GM12878 (cell line): ENCODE data around the gene ZNF43. TPM values are rescaled to one million over a fixed set of nuclear protein-coding genes. Genes with fewer than 3 reads are reported as not detected.

Source experiments
- ATAC-seq: fragments of 200-7000 bp; cut with Tn5 transposase; 3 replicates; pipeline ENCODE4 v1.9.1; 2020; ENCODE audit warnings: mild to moderate bottlenecking, moderate library complexity
- BruUV-seq: library from RNA; stranded (reverse); fragments of 400-500 nt; replicated peaks from 2 replicates; lab custom pipeline; 2021; lab: Mats Ljungman, UMichigan
- CTCF ChIA-PET: fragments of 300-600 bp; sonication (Branson Sonifier 250); formaldehyde crosslinking; extraction: SDS; loops from one replicate; lab custom pipeline; 2021; ENCODE audit warnings: inconsistent platforms; lab: Yijun Ruan, JAX
- POLR2A ChIA-PET: fragments of 350-600 bp; formaldehyde crosslinking; extraction: SDS; loops from one replicate; lab custom pipeline; 2021; ENCODE audit warnings: inconsistent platforms; lab: Charles Lee
- RAD21 ChIA-PET: fragments of 300-600 bp; sonication (Branson Sonifier 250); formaldehyde crosslinking; loops from one replicate; lab custom pipeline; 2023; ENCODE audit warnings: antibody characterized with exemption; ENCODE audit not compliant: unreplicated experiment; lab: Charles Lee
- SMC1A ChIA-PET: fragments of 300-600 bp; sonication (Branson Sonifier 250); formaldehyde crosslinking; loops from one replicate; lab custom pipeline; 2023; ENCODE audit not compliant: unreplicated experiment, uncharacterized antibody; lab: Charles Lee
- DNase-seq: peaks from one replicate; pipeline ENCODE4 v3.0.0-alpha.2; 2011; ENCODE audit warnings: low read depth, low spot score
- FAIRE-seq: peaks from 3 replicates; lab custom pipeline; 2011; peaks lifted over from hg19 to GRCh38; lab: Jason Lieb, UNC
- H2AFZ ChIP-seq: 2 replicates; pipeline ENCODE4 v1.6.0; 2011; ENCODE audit warnings: low read depth, low read length, control low read depth; ENCODE audit not compliant: control insufficient read depth
- H3K27ac ChIP-seq: 2 replicates; pipeline ENCODE4 v1.5.1; 2011; ENCODE audit warnings: control low read depth; ENCODE audit not compliant: control insufficient read depth, insufficient read depth
- H3K27me3 ChIP-seq, 2 experiments: replicated peaks in 1 of 2; 2 replicates each; pipeline versions ENCODE4 v1.6.0 to v1.6.1; 2011; ENCODE audit warnings: low read length in 1 of 2; ENCODE audit not compliant: control insufficient read depth in 2 of 2, insufficient read depth in 2 of 2
- H3K36me3 ChIP-seq, 2 experiments: 2 replicates each; pipeline ENCODE4 v1.5.1; 2011; ENCODE audit warnings: low read length in 1 of 2; ENCODE audit not compliant: control insufficient read depth in 2 of 2, insufficient read depth in 2 of 2
- H3K4me1 ChIP-seq: 2 replicates; pipeline ENCODE4 v1.6.1; 2011; ENCODE audit warnings: mild to moderate bottlenecking, low read length, moderate library complexity, mixed read lengths; ENCODE audit not compliant: control insufficient read depth, insufficient read depth
- H3K4me2 ChIP-seq: 2 replicates; pipeline ENCODE4 v1.6.0; 2011; ENCODE audit warnings: control low read depth; ENCODE audit not compliant: control insufficient read depth, insufficient read depth
- H3K4me3 ChIP-seq: fragments of 200-600 bp; sonication (generic); 2 replicates; pipeline ENCODE4 v1.5.1; 2016
- H3K79me2 ChIP-seq: 2 replicates; pipeline ENCODE4 v1.6.0; 2011; ENCODE audit warnings: low read length; ENCODE audit not compliant: control insufficient read depth, insufficient read depth
- H3K9ac ChIP-seq: 2 replicates; pipeline ENCODE4 v1.8.0; 2011; ENCODE audit warnings: low read length, control low read depth, mixed read lengths; ENCODE audit not compliant: control insufficient read depth, insufficient read depth
- H3K9me3 ChIP-seq: replicated peaks from 3 replicates; pipeline ENCODE4 v1.5.1; 2011; ENCODE audit warnings: mild to moderate bottlenecking, low read length; ENCODE audit not compliant: control insufficient read depth, insufficient read depth
- H4K20me1 ChIP-seq: 2 replicates; pipeline ENCODE4 v1.6.0; 2011; ENCODE audit not compliant: control insufficient read depth, insufficient read depth
- ATF7 ChIP-seq: fragments of 450-650 bp; IDR thresholded peaks from 2 replicates; pipeline ENCODE4 v1.6.1; 2016; ENCODE audit warnings: low read depth, mild to moderate bottlenecking
- BMI1 ChIP-seq: fragments of 450-650 bp; IDR thresholded peaks from 2 replicates; pipeline ENCODE4 v1.6.1; 2016; ENCODE audit warnings: mild to moderate bottlenecking, moderate library complexity, borderline replicate concordance
- E2F8 ChIP-seq: fragments of 450-650 bp; IDR thresholded peaks from 2 replicates; pipeline ENCODE4 v1.6.1; 2018; ENCODE audit warnings: mild to moderate bottlenecking, low read depth, moderate library complexity; ENCODE audit not compliant: partially characterized antibody
- HDAC6 ChIP-seq: fragments of 200-600 bp; sonication (generic); IDR thresholded peaks from one replicate; pipeline ENCODE4 v1.8.0; 2017; ENCODE audit warnings: antibody characterized with exemption; ENCODE audit not compliant: unreplicated experiment
- IRF4 ChIP-seq: IDR thresholded peaks from 2 replicates; pipeline ENCODE4 v1.6.1; 2011; ENCODE audit warnings: low read depth, low read length
- LARP7 ChIP-seq: fragments of 450-650 bp; IDR thresholded peaks from 2 replicates; pipeline ENCODE4 v1.6.1; 2017; ENCODE audit warnings: mild to moderate bottlenecking
- POLR2AphosphoS5 ChIP-seq: IDR thresholded peaks from 2 replicates; pipeline ENCODE4 v1.6.1; 2011; ENCODE audit warnings: mild to moderate bottlenecking, low read length, inconsistent platforms
- ZNF217 ChIP-seq: fragments of 450-650 bp; IDR thresholded peaks from 2 replicates; pipeline ENCODE4 v1.6.1; 2017; ENCODE audit warnings: antibody characterized with exemption, mild to moderate bottlenecking
- WGBS: methylation state at CpG from one replicate; pipeline ENCODE4 v1.1.6; 2016; ENCODE audit warnings: low lambda C conversion rate; ENCODE audit not compliant: insufficient replicate concordance, insufficient coverage; ENCODE audit errors: missing lambda C conversion rate; 5-methylcytosine and 5-hydroxymethylcytosine counted together
- in situ Hi-C: fragments of 300-500 bp; cut with MboI; formaldehyde crosslinking; loops from 9 replicates; pipeline ENCODE4 v1.14.3; 2018; ENCODE audit warnings: mixed read lengths
- intact Hi-C: fragments of 100-400 bp; cut with micrococcal nuclease; formaldehyde crosslinking; loops from one replicate; pipeline ENCODE4 v1.14.2; 2022; ENCODE audit not compliant: unreplicated experiment
- polyA plus RNA-seq, 11 experiments: library from polyadenylated mRNA; depleted of rRNA in 4 of 11; unstranded in 6 of 11; stranded (reverse) in 5 of 11; fragments of >200 nt; fragmentation: Nextera tagmentation in 4 of 11; fragmentation: Illumina TruSeq in 1 of 11; extraction: Ambion mirVana in 4 of 11; extraction: Trizol in 1 of 11; gene quantifications; 1 replicate in 1 of 11; 2 replicates in 10 of 11; pipeline versions ENCODE4 v1.2.1 to v1.2.3, GENCODE V29; 2011 to 2016; ENCODE audit warnings: inconsistent platforms in 2 of 11, missing spikeins in 2 of 11, low read depth in 1 of 11
- total RNA-seq, 4 experiments: library from RNA; depleted of rRNA in 3 of 4; stranded (reverse); fragments of >200 nt in 3 of 4; fragmentation: Illumina TruSeq in 1 of 4; extraction: Trizol in 1 of 4; gene quantifications; 2 replicates each; pipeline versions ENCODE4 v1.2.1 to v1.2.3, GENCODE V29; 2013 to 2021
- TF ChIP-seq, protein P1 (sequence below): fragments of 450-650 bp; formaldehyde crosslinking; IDR thresholded peaks from 2 replicates; pipeline ENCODE4 v1.4.0; 2020; ENCODE audit warnings: mild to moderate bottlenecking, moderate library complexity
- TF ChIP-seq, protein P2 (sequence below): IDR thresholded peaks from 2 replicates; pipeline ENCODE4 v1.6.1; 2011; ENCODE audit warnings: borderline replicate concordance, low read depth, mild to moderate bottlenecking, moderate library complexity, mixed read lengths, low read length; ENCODE audit not compliant: insufficient read depth; ENCODE audit errors: extremely low read length
- TF ChIP-seq, protein P3 (sequence below): fragments of 450-650 bp; IDR thresholded peaks from 2 replicates; pipeline ENCODE4 v1.6.1; 2017; ENCODE audit warnings: mild to moderate bottlenecking, low read depth, inconsistent platforms; ENCODE audit not compliant: poor library complexity, severe bottlenecking

The ZNF43 gene
- total and polyA plus RNA-seq, 10 of the 15 experiments (the other 5 are each of a cell fraction or from before 2014, with no cell fraction given): 0.07 to 1.0 (median 0.38) TPM

GRCh38 chr19:21767065-21767800, 68.7 kb downstream of the ZNF43 start, which contains the start of gene ZNF100:
ZNF100 (minus strand) TSS chr19:21767579; CDS start chr19:21767429, 150 bp downstream.
- POLR2A ChIA-PET: no interaction called here
- H3K9ac ChIP-seq: peak within 1 kb of the TSS; percentile 91
- WGBS: under 1% methylated on average over 34 of the region's 35 CpGs
- no peak for TF ChIP-seq IRF4
- TF ChIP-seq, protein P1, sequence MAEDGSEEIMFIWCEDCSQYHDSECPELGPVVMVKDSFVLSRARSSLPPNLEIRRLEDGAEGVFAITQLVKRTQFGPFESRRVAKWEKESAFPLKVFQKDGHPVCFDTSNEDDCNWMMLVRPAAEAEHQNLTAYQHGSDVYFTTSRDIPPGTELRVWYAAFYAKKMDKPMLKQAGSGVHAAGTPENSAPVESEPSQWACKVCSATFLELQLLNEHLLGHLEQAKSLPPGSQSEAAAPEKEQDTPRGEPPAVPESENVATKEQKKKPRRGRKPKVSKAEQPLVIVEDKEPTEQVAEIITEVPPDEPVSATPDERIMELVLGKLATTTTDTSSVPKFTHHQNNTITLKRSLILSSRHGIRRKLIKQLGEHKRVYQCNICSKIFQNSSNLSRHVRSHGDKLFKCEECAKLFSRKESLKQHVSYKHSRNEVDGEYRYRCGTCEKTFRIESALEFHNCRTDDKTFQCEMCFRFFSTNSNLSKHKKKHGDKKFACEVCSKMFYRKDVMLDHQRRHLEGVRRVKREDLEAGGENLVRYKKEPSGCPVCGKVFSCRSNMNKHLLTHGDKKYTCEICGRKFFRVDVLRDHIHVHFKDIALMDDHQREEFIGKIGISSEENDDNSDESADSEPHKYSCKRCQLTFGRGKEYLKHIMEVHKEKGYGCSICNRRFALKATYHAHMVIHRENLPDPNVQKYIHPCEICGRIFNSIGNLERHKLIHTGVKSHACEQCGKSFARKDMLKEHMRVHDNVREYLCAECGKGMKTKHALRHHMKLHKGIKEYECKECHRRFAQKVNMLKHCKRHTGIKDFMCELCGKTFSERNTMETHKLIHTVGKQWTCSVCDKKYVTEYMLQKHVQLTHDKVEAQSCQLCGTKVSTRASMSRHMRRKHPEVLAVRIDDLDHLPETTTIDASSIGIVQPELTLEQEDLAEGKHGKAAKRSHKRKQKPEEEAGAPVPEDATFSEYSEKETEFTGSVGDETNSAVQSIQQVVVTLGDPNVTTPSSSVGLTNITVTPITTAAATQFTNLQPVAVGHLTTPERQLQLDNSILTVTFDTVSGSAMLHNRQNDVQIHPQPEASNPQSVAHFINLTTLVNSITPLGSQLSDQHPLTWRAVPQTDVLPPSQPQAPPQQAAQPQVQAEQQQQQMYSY: no peak
- no peak for TF ChIP-seq ATF7
- TF ChIP-seq, protein P2, sequence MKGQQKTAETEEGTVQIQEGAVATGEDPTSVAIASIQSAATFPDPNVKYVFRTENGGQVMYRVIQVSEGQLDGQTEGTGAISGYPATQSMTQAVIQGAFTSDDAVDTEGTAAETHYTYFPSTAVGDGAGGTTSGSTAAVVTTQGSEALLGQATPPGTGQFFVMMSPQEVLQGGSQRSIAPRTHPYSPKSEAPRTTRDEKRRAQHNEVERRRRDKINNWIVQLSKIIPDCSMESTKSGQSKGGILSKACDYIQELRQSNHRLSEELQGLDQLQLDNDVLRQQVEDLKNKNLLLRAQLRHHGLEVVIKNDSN: no peak
- TF ChIP-seq HDAC6: no peak
- TF ChIP-seq POLR2AphosphoS5: peak; percentile 97
- TF ChIP-seq ZNF217: no peak
- no peak for TF ChIP-seq LARP7
- no peak for TF ChIP-seq E2F8
- TF ChIP-seq BMI1: no peak
- TF ChIP-seq, protein P3, sequence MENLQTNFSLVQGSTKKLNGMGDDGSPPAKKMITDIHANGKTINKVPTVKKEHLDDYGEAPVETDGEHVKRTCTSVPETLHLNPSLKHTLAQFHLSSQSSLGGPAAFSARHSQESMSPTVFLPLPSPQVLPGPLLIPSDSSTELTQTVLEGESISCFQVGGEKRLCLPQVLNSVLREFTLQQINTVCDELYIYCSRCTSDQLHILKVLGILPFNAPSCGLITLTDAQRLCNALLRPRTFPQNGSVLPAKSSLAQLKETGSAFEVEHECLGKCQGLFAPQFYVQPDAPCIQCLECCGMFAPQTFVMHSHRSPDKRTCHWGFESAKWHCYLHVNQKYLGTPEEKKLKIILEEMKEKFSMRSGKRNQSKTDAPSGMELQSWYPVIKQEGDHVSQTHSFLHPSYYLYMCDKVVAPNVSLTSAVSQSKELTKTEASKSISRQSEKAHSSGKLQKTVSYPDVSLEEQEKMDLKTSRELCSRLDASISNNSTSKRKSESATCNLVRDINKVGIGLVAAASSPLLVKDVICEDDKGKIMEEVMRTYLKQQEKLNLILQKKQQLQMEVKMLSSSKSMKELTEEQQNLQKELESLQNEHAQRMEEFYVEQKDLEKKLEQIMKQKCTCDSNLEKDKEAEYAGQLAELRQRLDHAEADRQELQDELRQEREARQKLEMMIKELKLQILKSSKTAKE: no peak

More at GRCh38 chr19:21767065-21767800, 68.7 kb downstream of the ZNF43 start, which contains the start of gene ZNF100:
- H2AFZ ChIP-seq: peak within 1 kb of the TSS; percentile 86
- H3K4me1 ChIP-seq: no peaks in the 10 kb centered on the region
- CTCF ChIA-PET: interaction anchor here (0.8 kb wide), 1 partner anchor 17 kb away, joined by 3 read pairs; no protein-coding TSS in a partner anchor
- H3K4me3 ChIP-seq: peak within 1 kb of the TSS; percentile 84
- ATAC-seq: peak; percentile 98
- peaks cover 0 to 14% of the 10 kb centered on the region in 2 experiments; a peak in 2 of 4 replicates for H3K36me3 ChIP-seq
- RAD21 ChIA-PET: interaction anchor here (0.6 to 1.5 kb wide), 4 partner anchors 438 to 844 kb away, joined by 3 to 6 read pairs (median 3); partner anchors contain the start of genes ZNF708, ZNF714 and ZNF85
- H4K20me1 ChIP-seq: no peaks in the 10 kb centered on the region
- peak within 1 kb of the TSS; percentile 90 for H3K27ac ChIP-seq
- peak; percentile 79 for DNase-seq
- in situ Hi-C loops: loop anchor here (10.0 kb wide), 1 partner anchor 1918 kb away; the partner anchor contains the start of gene ZNF675
- SMC1A ChIA-PET: interaction anchor here (1.0 to 1.4 kb wide), 2 partner anchors 11 to 13 kb away, joined by 3 to 4 read pairs; no protein-coding TSS in a partner anchor
- intact Hi-C loops: no loop called here
- H3K79me2 ChIP-seq: peaks cover 11% of the 10 kb centered on the region
- peak; percentile 98 for FAIRE-seq
- no peaks in the 10 kb centered on the region for H3K27me3 ChIP-seq
- BruUV-seq: TSS peak; percentile 58
- H3K9me3 ChIP-seq: peaks cover 14% of the 10 kb centered on the region; the same call in 2 of the 3 replicates
- peak within 1 kb of the TSS; percentile 43 for H3K4me2 ChIP-seq
